ENCODE measurements around the gene DNASE2.

The DNASE2 gene

DNA sequence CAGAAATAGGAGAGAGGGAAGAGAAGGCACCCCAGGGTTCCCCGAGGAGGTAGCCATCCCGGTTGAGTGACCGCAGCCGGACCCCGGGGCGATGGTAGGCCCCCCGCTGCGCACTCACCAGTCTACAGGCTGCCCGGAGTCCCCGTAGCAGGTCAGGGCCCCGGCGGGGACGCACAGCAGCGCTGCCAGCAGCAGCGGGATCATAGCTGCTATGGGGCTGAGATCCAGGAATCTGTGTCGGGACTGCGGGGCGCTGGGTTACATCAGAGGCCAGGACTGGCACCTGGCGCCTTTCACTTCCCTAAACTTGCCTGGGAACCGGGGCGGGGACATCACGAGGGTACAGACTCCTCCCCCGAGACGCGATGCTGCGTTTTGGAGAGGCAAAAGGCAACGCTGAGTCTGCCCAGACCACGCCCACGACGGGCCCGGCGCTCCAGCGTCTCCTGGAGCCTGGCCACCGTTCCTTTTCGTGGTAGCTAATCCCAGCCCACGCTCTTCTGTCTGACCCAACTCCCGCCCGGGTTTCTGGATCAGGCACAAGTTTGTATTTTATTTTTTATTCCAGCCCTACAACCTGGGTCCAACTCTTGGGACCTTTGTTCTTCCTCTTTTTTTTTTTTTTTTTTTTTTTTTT, at the start of gene DNASE2:
Gene DNASE2, minus strand, starts transcription at position 278 of the 637 bp plus-strand sequence. Its CDS starts 74 bp downstream, at position 204.
- H3K9me3 ChIP-seq (ENCODE audit: severe bottlenecking), result peaks cover 11% of the 10 kb centered on the region
- H3K27me3 ChIP-seq (ENCODE audit: insufficient read depth, poor library complexity, severe bottlenecking), result no peaks in the 10 kb centered on the region
- H3K4me3 ChIP-seq (ENCODE audit: severe bottlenecking), result peak within 1 kb of the TSS; percentile 60
- TF ChIP-seq CTCF (IDR thresholded peaks at IDR 0.05; ENCODE audit: poor library complexity, severe bottlenecking), result no peak
- peak; percentile 85 for ATAC-seq (ENCODE audit: low read depth)
- DNase-seq (ENCODE audit: low spot score), result peak; percentile 96
- peaks cover 10% of the 10 kb centered on the region for H3K36me3 ChIP-seq (ENCODE audit: low read depth)
- no peaks in the 10 kb centered on the region for H3K4me1 ChIP-seq (ENCODE audit: insufficient read depth, poor library complexity, severe bottlenecking)
- H3K27ac ChIP-seq (ENCODE audit: poor library complexity, severe bottlenecking), result peak within 1 kb of the TSS; percentile 24

GRCh38 chr19:12930002-12930645, 48.9 kb upstream of the DNASE2 start:
- no peak for DNase-seq (ENCODE audit: low spot score)
- no peak overlapping the region for H3K4me3 ChIP-seq (ENCODE audit: severe bottlenecking)
- no peaks in the 10 kb centered on the region for H3K27me3 ChIP-seq (ENCODE audit: insufficient read depth, poor library complexity, severe bottlenecking)
- no peak overlapping the region for H3K27ac ChIP-seq (ENCODE audit: poor library complexity, severe bottlenecking)
- TF ChIP-seq CTCF (IDR thresholded peaks at IDR 0.05; ENCODE audit: poor library complexity, severe bottlenecking), result no peak
- peaks cover 2% of the 10 kb centered on the region for H3K4me1 ChIP-seq (ENCODE audit: insufficient read depth, poor library complexity, severe bottlenecking)
- H3K36me3 ChIP-seq (ENCODE audit: low read depth), result peaks cover 62% of the 10 kb centered on the region
- ATAC-seq (ENCODE audit: low read depth), result no peak
- H3K9me3 ChIP-seq (ENCODE audit: severe bottlenecking), result no peaks in the 10 kb centered on the region

GRCh38 chr19:12924621-12925310, 43.5 kb upstream of the DNASE2 start:
- H3K36me3 ChIP-seq (ENCODE audit: low read depth), result peaks cover 68% of the 10 kb centered on the region
- no peak for TF ChIP-seq CTCF (IDR thresholded peaks at IDR 0.05; ENCODE audit: poor library complexity, severe bottlenecking)

GRCh38 chr19:12922959-12923358, 41.7 kb upstream of the DNASE2 start:
- H3K4me1 ChIP-seq (ENCODE audit: insufficient read depth, poor library complexity, severe bottlenecking), result no peaks in the 10 kb centered on the region
- no peak for TF ChIP-seq CTCF (IDR thresholded peaks at IDR 0.05; ENCODE audit: poor library complexity, severe bottlenecking)

More at GRCh38 chr19:12924621-12925310, 43.5 kb upstream of the DNASE2 start:
- H3K9me3 ChIP-seq (ENCODE audit: severe bottlenecking), result no peaks in the 10 kb centered on the region
- H3K27ac ChIP-seq (ENCODE audit: poor library complexity, severe bottlenecking), result no peak overlapping the region
- DNase-seq (ENCODE audit: low spot score) (no peak), ATAC-seq (ENCODE audit: low read depth) (no peak)
- H3K27me3 ChIP-seq (ENCODE audit: insufficient read depth, poor library complexity, severe bottlenecking), result no peaks in the 10 kb centered on the region
- H3K4me1 ChIP-seq (ENCODE audit: insufficient read depth, poor library complexity, severe bottlenecking), result no peaks in the 10 kb centered on the region
- no peak overlapping the region for H3K4me3 ChIP-seq (ENCODE audit: severe bottlenecking)

More at GRCh38 chr19:12922959-12923358, 41.7 kb upstream of the DNASE2 start:
- Histone ChIP-seq H3K9me3 (ENCODE audit: severe bottlenecking) (no peaks in the 10 kb centered on the region), H3K4me3 (ENCODE audit: severe bottlenecking) (no peak overlapping the region), H3K27ac (ENCODE audit: poor library complexity, severe bottlenecking) (no peak overlapping the region), H3K27me3 (ENCODE audit: insufficient read depth, poor library complexity, severe bottlenecking) (no peaks in the 10 kb centered on the region), H3K36me3 (ENCODE audit: low read depth) (peaks cover 50% of the 10 kb centered on the region)
- ATAC-seq (ENCODE audit: low read depth) (no peak), DNase-seq (ENCODE audit: low spot score) (no peak)

All from RWPE2 (cell line).